Activated naive CD4-positive, alpha-beta T cell treated with Interleukin-2 at 50 U/mL for 16 hours (primary cell): Measurements from ENCODE around the gene OBP2A.

ENCODE experiments used
- DNase-seq: peaks from one replicate; pipeline ENCODE4 v3.0.0-alpha.2; 2020

The OBP2A gene

GRCh38 chr9:135580664-135581380, 34.9 kb downstream of the OBP2A start:
- DNase-seq = no peak

- no peak for DNase-seq
Observed at GRCh38 chr9:135581636-135582426, 35.9 kb downstream of the OBP2A start.

- no peak for DNase-seq
Observed at GRCh38 chr9:135582541-135582940, 36.6 kb downstream of the OBP2A start.

- DNase-seq = no peak
Observed at GRCh38 chr9:135582966-135583687, 37.2 kb downstream of the OBP2A start.

- DNase-seq = no peak
Observed at GRCh38 chr9:135583688-135584011, 37.7 kb downstream of the OBP2A start.

- no peak for DNase-seq
Observed at GRCh38 chr9:135584371-135584770, 38.4 kb downstream of the OBP2A start.

- no peak for DNase-seq
Observed at GRCh38 chr9:135584934-135585333, 39.0 kb downstream of the OBP2A start.

- DNase-seq = no peak
Observed at GRCh38 chr9:135586601-135587109, 40.7 kb downstream of the OBP2A start.

GRCh38 chr9:135587658-135588057, 41.7 kb downstream of the OBP2A start:
- DNase-seq = no peak

GRCh38 chr9:135588371-135588770, 42.4 kb downstream of the OBP2A start:
- no peak for DNase-seq

GRCh38 chr9:135588886-135589595, 43.1 kb downstream of the OBP2A start:
- DNase-seq = no peak

- DNase-seq = no peak
Observed at GRCh38 chr9:135589596-135590485, 43.9 kb downstream of the OBP2A start.

- DNase-seq = no peak
Observed at GRCh38 chr9:135590486-135591079, 44.7 kb downstream of the OBP2A start.

- no peak for DNase-seq
Observed at GRCh38 chr9:135591506-135592330, 45.8 kb downstream of the OBP2A start.

GRCh38 chr9:135592331-135592590, 46.3 kb downstream of the OBP2A start:
- DNase-seq = no peak

- DNase-seq = no peak
Observed at GRCh38 chr9:135592625-135593024, 46.7 kb downstream of the OBP2A start.

GRCh38 chr9:135596211-135596610, 50.3 kb downstream of the OBP2A start:
- no peak for DNase-seq
